Measurements from ENCODE around the gene SYCN.
A peak's percentile ranks its signal among the peaks of the same experiment; 100 is the strongest.
"Not testable (repeated sequence)": the region's sequence is repeated elsewhere in the genome, so short reads cannot be mapped to it uniquely, and the experiment has no call there.

SYCN gene

DNA sequence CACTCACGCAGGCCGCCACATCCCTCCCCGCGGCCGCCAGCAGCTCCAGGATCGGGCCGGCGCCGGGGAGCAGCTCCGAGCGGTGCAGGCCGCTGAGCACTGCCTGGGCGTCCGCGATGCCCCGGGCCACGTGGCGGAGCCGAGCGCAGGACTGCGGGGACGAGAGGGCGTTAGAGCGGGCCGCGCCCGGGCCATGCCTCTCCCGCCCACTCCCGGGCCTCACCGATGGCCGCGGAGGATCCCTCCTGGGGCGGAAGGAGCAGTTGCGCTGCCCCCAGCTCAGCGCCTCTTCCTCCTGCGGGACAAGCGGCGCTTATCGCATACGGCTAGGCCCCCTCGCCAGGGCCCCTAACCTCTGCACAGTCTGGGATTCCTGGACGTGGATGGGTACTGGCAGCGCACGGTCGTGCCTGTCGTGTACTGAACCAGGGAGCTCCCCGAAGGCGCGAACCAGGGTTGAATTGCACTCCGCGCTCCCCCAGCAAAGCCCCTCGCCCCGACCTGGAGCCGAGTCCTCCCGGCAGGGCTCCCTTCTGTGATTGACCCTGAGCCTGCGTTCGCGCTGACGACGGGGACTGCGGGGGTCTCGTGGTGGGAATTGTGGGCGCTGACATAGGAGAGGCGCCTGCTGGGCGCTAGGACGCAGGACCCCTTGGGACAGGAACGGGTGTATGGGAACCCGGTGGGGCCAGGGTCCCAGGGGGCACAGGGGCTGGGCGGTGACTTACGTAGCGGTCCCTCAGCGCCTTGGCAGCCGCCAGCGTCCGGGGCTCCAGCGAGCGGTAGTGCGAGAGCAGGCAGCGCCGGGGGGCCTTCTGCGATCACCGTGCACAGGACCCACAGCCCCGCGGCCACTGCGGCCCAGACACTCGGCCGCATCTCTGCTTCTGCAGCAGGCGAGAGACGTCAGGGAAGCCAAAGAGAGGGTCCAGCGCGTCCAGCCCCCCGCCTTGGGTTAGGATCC, 43.9 kb upstream of the SYCN start:
- peak; percentile 8 for DNase-seq (ENCODE audit: low read depth)
- H3K4me3 ChIP-seq (replicated peaks; ENCODE audit: low read depth, low read length): no peak overlapping the region
- TF ChIP-seq, protein P1, sequence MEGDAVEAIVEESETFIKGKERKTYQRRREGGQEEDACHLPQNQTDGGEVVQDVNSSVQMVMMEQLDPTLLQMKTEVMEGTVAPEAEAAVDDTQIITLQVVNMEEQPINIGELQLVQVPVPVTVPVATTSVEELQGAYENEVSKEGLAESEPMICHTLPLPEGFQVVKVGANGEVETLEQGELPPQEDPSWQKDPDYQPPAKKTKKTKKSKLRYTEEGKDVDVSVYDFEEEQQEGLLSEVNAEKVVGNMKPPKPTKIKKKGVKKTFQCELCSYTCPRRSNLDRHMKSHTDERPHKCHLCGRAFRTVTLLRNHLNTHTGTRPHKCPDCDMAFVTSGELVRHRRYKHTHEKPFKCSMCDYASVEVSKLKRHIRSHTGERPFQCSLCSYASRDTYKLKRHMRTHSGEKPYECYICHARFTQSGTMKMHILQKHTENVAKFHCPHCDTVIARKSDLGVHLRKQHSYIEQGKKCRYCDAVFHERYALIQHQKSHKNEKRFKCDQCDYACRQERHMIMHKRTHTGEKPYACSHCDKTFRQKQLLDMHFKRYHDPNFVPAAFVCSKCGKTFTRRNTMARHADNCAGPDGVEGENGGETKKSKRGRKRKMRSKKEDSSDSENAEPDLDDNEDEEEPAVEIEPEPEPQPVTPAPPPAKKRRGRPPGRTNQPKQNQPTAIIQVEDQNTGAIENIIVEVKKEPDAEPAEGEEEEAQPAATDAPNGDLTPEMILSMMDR (IDR thresholded peaks at IDR 0.05; ENCODE audit: low read length, missing control alignments): no peak

DNA sequence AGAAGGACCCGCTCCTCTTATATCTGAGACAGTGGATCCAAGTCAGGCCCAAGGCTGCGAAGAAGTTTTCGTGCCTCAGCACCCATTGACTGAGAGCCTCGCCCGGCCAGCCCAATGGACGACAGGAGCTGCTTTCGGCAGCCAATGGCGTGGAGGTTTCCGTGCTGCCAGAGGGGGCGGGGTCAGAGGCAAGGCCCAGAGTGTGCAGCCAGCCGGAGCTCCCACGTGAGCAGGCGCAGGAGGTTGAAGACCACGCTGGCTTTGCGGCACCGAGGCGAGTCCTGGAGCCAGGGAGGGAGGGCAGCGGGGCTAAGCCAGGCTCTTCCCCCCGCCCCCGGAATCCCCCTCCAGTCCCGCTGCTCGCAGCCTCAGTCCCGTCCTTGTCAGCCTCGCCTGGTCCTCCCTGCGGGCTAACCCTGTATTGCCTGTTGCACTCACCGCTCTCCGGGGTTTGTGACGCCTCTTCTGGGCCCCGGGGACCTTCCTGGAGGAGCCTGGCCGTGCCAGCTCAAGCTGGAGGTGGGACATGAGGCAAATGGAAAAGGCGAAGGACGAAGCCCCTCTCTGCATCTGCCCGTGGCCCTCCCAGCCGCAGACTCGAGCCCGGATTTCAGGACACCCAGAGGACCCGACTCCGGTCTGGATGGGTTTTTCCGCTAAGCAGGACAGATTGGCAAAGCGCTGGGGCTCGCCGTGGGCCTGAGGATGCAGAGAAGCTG, 43.0 kb upstream of the SYCN start:
- DNase-seq (ENCODE audit: low read depth): no peak
- TF ChIP-seq, protein P1 (IDR thresholded peaks at IDR 0.05; ENCODE audit: low read length, missing control alignments): no peak
- H3K4me3 ChIP-seq (replicated peaks; ENCODE audit: low read depth, low read length): no peak overlapping the region

DNA sequence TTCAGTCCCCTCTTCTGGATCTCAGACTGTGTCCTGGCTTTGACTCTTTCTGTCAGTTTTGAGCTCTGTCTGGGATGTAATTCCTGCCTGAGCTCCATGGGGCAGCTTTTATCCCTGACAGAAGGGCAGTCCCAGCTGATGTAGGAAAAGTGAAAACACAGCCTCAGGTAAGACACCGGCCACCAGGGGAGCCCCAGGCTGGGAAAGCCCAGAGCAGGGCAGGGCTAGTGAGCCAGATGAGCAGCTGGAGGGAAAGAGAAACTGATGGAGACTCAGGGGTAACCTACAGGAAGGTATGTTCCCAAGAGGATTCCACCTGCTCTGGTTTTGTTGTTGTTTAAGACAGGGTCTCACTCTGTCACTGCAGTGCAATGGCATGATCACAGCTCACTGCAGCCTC, 41.1 kb upstream of the SYCN start:
- not testable (repeated sequence) for DNase-seq (ENCODE audit: low read depth); H3K4me3 ChIP-seq (replicated peaks; ENCODE audit: low read depth, low read length)

DNA sequence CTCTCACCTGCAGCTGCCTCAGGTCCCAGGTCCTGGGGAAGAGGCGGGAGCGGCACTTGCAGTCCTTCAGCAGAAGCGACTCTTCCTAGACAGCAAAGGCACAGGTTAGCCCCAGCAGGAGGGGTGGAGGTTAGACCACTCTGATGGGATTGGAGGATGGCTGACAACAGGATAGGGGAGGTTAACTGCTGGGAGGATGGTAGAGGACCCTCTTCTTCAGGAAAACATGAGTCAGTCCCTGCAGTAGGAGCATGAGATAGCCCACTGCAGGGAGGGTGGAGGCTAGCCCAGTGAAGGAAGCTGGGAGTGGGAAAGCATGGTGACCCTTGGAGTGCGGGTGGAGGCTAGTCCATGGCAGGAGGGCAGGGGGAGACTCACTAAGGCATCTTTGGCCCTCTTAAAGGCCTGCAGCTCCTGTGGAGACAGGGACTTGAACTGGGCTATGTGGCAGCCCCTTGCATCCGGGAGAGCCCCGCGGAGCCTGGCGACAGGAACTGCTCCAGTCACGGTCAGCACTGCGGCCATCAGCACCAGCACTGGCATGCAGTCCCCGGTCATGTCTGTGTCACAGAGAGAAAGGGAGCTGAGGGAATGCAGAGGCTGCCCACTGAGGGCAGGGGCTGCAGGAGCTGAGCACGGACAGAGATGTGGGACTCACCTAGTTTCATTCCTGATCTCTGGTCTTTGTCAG, 40.5 kb upstream of the SYCN start, which contains the start of gene IFNL3:
Gene IFNL3 (minus strand): TSS at position 597 of the 691 bp plus-strand sequence. CDS start 39 bp downstream, at position 558.
- H3K4me3 ChIP-seq (replicated peaks; ENCODE audit: low read depth, low read length); DNase-seq (ENCODE audit: low read depth): not testable (repeated sequence)

DNA sequence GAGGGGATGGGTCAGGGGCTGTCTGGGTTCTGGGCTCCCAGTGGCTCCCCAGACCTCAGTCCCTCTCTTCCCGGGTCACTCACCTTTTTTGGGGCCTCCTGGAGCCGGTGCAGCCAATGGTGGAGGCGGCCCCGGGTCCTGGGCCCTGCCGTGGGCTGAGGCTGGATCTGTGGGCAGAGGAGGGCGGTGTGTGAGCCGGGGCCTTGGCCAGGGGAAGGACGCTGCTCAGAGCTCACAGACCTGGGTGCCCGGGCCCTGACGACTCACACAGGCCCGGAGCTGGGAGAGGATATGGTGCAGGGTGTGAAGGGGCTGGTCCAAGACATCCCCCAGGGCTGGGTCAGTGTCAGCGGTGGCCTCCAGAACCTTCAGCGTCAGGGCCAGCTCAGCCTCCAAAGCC, 39.7 kb upstream of the SYCN start:
- H3K4me3 ChIP-seq (replicated peaks; ENCODE audit: low read depth, low read length); DNase-seq (ENCODE audit: low read depth): not testable (repeated sequence)

DNA sequence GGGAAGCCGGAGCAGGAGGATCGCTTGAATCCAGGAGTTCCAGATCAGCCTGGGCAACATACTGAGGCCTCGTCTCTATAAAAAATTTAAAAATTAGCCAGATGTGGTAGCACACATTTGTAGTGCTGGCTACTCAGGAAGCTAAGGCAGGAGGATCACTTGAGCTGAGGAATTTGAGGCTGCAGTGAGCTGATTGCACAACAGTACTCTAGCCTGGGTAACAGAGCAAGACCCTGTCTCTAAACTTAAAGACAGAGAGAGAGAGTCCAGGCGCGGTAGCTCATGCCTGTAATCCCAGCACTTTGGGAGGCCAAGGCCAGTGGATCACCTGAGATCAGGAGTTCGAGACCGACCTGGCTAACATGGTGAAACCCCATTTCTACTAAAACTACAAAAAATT, 36.4 kb upstream of the SYCN start:
- DNase-seq (ENCODE audit: low read depth): no peak
- TF ChIP-seq, protein P1 (IDR thresholded peaks at IDR 0.05; ENCODE audit: low read length, missing control alignments): no peak
- H3K4me3 ChIP-seq (replicated peaks; ENCODE audit: low read depth, low read length): no peak overlapping the region

DNA sequence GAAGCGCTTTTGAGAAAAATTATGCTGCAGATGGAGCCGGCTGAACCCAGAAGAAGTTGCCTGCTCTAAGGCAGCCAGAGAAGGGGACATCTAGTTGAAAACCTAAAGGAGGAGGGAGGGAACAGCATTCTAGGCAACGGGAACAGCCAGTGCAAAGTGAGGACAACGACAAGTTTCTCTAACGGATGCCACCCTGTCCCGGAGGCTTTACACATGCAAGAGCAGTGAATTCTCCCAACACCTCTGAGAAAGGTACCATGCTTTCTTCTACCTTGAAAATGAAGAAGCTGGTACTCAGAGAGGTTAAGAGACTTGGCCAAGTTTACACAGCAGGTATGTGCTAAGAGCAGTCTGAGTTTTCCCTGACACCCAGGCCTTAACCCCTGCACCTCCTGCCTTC, 34.9 kb upstream of the SYCN start:
- TF ChIP-seq, protein P1 (IDR thresholded peaks at IDR 0.05; ENCODE audit: low read length, missing control alignments): no peak
- DNase-seq (ENCODE audit: low read depth): no peak
- no peak overlapping the region for H3K4me3 ChIP-seq (replicated peaks; ENCODE audit: low read depth, low read length)

DNA sequence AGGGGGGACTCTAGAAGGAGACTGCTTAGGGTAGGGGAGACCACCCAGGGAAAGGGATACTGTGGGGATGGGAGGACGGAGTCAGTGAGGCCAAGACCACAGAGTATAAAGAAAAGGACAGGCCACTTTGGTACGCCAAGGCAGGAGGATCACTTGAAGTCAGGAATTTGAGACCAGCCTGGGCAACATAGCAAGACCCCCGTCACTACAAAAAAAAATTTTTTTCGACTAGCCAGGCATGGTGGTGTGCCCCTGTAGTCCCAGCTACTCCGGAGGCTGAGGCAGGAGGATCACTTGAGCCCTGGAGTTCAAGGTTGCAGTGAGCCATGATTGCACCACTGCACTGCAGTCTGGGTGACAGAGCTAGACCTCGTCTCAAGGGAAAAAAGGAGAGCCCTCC, 34.1 kb upstream of the SYCN start:
- H3K4me3 ChIP-seq (replicated peaks; ENCODE audit: low read depth, low read length): no peak overlapping the region
- TF ChIP-seq, protein P1 (IDR thresholded peaks at IDR 0.05; ENCODE audit: low read length, missing control alignments): no peak
- no peak for DNase-seq (ENCODE audit: low read depth)
